Activated CD8-positive, alpha-beta memory T cell treated with anti-CD3 and anti-CD28 coated beads for 48 hours (primary cell): ENCODE results near the gene C11orf42.

Experiments used
- DNase-seq, 3 experiments: peaks; one replicate each; pipeline ENCODE4 v3.0.0-alpha.2; 2020; ENCODE audit warnings: low read depth in 2 of 3, low spot score in 2 of 3

C11orf42 gene

GRCh38 chr11:6205366-6205765 lies at the start of gene C11orf42:
C11orf42 (plus strand) TSS chr11:6205557; CDS start chr11:6205616, 59 bp downstream.
- DNase-seq, result no peak

- no peak for DNase-seq
Observed at GRCh38 chr11:6156628-6157359, 48.6 kb upstream of the C11orf42 start.

- DNase-seq, result no peak
Observed at GRCh38 chr11:6170226-6170625, 35.1 kb upstream of the C11orf42 start, which contains the start of gene OR52B2. OR52B2 (minus strand) TSS chr11:6170326; CDS start chr11:6170326, 0 bp downstream.

GRCh38 chr11:6175440-6175839 lies 29.9 kb upstream of the C11orf42 start:
- DNase-seq, result no peak

- no peak for DNase-seq
Observed at GRCh38 chr11:6191742-6192141, 13.6 kb upstream of the C11orf42 start.

GRCh38 chr11:6194065-6194581 lies 11.2 kb upstream of the C11orf42 start:
- no peak for DNase-seq

GRCh38 chr11:6196396-6196795 lies 9.0 kb upstream of the C11orf42 start:
- DNase-seq, result no peak

- DNase-seq, result no peak
Observed at GRCh38 chr11:6197466-6198200, 7.7 kb upstream of the C11orf42 start.

- no peak for DNase-seq
Observed at GRCh38 chr11:6199174-6199810, 6.1 kb upstream of the C11orf42 start, which contains the start of gene OR52W1. OR52W1 (plus strand) TSS chr11:6199224; CDS start chr11:6199224, 0 bp downstream.

- DNase-seq, result no peak
Observed at GRCh38 chr11:6200975-6201374, 4.4 kb upstream of the C11orf42 start.

GRCh38 chr11:6201481-6201880 lies 3.9 kb upstream of the C11orf42 start:
- no peak for DNase-seq

- no peak for DNase-seq
Observed at GRCh38 chr11:6202041-6202440, 3.3 kb upstream of the C11orf42 start.

- DNase-seq, result no peak
Observed at GRCh38 chr11:6203327-6203726, 2.0 kb upstream of the C11orf42 start.

GRCh38 chr11:6204706-6205105 lies 651 bp upstream of the C11orf42 start:
- no peak for DNase-seq

- no peak for DNase-seq
Observed at GRCh38 chr11:6206456-6207180, 1.3 kb downstream of the C11orf42 start.

GRCh38 chr11:6209801-6210200 lies 4.4 kb downstream of the C11orf42 start:
- no peak for DNase-seq

GRCh38 chr11:6210274-6210955 lies 5.1 kb downstream of the C11orf42 start:
- no peak for DNase-seq

GRCh38 chr11:6214530-6214929 lies 9.2 kb downstream of the C11orf42 start:
- DNase-seq, result no peak

GRCh38 chr11:6216501-6216900 lies 11.1 kb downstream of the C11orf42 start:
- DNase-seq, result no peak

- no peak for DNase-seq
Observed at GRCh38 chr11:6217722-6218121, 12.4 kb downstream of the C11orf42 start.
